ENCODE data around the gene PDC.

DNA sequence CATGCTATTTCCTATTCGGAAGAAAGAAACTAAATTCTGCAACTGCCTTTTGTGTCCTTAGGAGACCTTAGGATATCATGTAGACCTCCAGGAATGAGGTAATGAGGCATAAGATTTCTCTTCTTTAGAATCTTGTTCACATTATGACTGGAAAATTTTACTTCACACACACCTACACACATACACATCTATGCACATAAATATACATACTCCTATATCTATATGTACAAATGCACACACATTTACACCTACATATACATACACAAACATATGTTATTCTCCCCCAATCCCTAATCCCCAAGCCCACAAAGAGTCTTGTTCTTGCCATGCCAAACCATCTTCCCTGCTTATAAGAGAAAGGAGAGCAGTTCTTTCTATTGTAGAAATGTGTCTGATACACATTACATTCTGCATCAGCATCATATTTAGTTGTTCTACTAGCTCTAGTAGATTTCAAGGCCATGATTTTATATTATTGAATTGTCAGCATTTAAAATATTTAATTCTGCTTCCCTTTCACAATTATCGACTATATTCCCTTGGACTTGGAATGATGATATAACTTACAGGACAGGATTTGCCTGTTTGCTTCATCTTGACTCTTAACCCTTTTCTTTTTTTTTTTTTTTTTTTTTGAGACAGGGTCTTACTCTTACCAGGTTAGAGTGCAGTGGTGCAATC lies 35.4 kb upstream of the PDC start:
- TF ChIP-seq EZH2 (IDR thresholded peaks at IDR 0.05; ENCODE audit: insufficient read depth, poor library complexity, severe bottlenecking) (no peak), EZH2phosphoT487 (IDR thresholded peaks at IDR 0.05; ENCODE audit: insufficient read depth, low read depth) (no peak)
